WERI-Rb-1 (cell line): Measurements from ENCODE around the gene DLK1.

ENCODE experiments used
- DNase-seq: peaks from one replicate; pipeline ENCODE4 v3.0.0-alpha.2; 2020
- H3K27ac ChIP-seq: fragments of 250-450 bp; sonication (Bioruptor Pico); 2 replicates; pipeline ENCODE4 v1.5.1; 2020; ENCODE audit warnings: mild to moderate bottlenecking, moderate library complexity
- H3K27me3 ChIP-seq: fragments of 250-450 bp; sonication (Bioruptor Pico); 2 replicates; pipeline ENCODE4 v1.5.1; 2021; ENCODE audit warnings: mild to moderate bottlenecking, low read depth, moderate library complexity; ENCODE audit not compliant: insufficient read depth, severe bottlenecking
- H3K36me3 ChIP-seq: fragments of 250-450 bp; sonication (Bioruptor Pico); 2 replicates; pipeline ENCODE4 v1.5.1; 2020; ENCODE audit warnings: mild to moderate bottlenecking, moderate library complexity
- H3K4me3 ChIP-seq: 2 replicates; pipeline ENCODE4 v1.5.1; 2011; ENCODE audit warnings: low read depth, mild to moderate bottlenecking, control low read depth, low read length
- H3K9me3 ChIP-seq: fragments of 250-450 bp; sonication (Bioruptor Pico); 2 replicates; pipeline ENCODE4 v1.5.1; 2021; ENCODE audit warnings: mild to moderate bottlenecking, moderate library complexity; ENCODE audit not compliant: severe bottlenecking
- CTCF ChIP-seq: IDR thresholded peaks from 2 replicates; pipeline ENCODE4 v1.5.1; 2011; ENCODE audit warnings: low read depth, mild to moderate bottlenecking, control low read depth, inconsistent platforms, low read length

DLK1 gene

DNA sequence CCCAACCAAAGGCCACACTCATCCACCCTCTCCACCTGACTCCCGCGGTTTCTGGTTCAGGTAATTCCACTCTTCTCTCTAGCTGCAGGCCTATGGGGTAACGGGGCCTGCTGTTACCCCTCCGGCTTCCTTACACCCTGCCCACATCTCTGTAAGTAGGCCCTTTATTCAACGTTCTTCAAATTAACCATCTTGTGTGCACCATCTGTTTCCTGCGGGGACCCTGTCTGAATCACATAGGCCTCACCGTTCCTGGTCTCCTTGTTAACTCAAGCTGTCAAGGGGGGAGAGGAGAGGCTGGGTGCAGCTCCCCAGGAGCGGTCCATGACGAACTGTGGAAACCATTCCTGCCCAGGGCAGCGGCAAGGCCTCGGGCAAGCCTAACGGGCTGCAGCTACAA lies 9.3 kb upstream of the DLK1 start:
- TF ChIP-seq CTCF, result no peak
- H3K9me3 ChIP-seq, result no peaks in the 10 kb centered on the region
- H3K36me3 ChIP-seq, result no peaks in the 10 kb centered on the region
- H3K27ac ChIP-seq, result no peak overlapping the region
- H3K4me3 ChIP-seq, result no peak overlapping the region
- no peak for DNase-seq
- peaks cover 2% of the 10 kb centered on the region for H3K27me3 ChIP-seq

DNA sequence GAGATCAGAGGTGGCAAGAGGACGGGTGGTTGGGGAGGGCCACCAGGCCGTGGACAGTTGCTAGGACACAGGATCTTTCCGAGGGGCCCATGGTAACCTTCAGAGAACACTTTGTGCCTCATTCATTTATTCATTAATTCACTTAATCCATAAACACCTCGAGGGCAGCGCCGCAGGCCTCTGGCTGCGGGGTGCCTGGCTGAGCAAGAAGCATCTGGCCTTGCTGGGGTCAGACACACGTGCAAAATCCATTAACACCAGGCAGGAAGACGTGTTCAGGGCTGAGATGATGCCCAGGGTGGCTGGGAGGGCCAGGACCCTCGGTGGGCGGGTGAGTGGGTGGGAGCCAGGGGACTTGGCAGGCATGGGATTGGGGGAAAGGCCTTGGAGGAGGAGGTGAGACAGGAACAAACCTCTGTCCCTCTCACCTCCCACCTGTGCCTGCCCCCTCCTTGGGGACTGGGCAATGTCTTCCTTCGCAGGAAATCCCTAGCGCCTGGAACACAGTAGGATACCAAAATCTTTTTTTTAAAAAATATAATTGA lies 6.6 kb upstream of the DLK1 start:
- no peak for TF ChIP-seq CTCF
- H3K36me3 ChIP-seq, result no peaks in the 10 kb centered on the region
- H3K4me3 ChIP-seq, result no peak overlapping the region
- no peaks in the 10 kb centered on the region for H3K9me3 ChIP-seq
- H3K27ac ChIP-seq, result no peak overlapping the region
- no peak for DNase-seq
- peaks cover 2% of the 10 kb centered on the region for H3K27me3 ChIP-seq

GRCh38 chr14:100721568-100721967 lies 5.1 kb upstream of the DLK1 start:
- no peak for DNase-seq
- H3K4me3 ChIP-seq, result no peak overlapping the region
- TF ChIP-seq CTCF, result no peak
- H3K9me3 ChIP-seq, result peaks cover 2% of the 10 kb centered on the region
- H3K27me3 ChIP-seq, result peaks cover 7% of the 10 kb centered on the region
- no peak overlapping the region for H3K27ac ChIP-seq
- H3K36me3 ChIP-seq, result no peaks in the 10 kb centered on the region

- Histone ChIP-seq H3K9me3 (peaks cover 2% of the 10 kb centered on the region), H3K36me3 (no peaks in the 10 kb centered on the region), H3K27ac (no peak overlapping the region), H3K27me3 (peaks cover 12% of the 10 kb centered on the region), H3K4me3 (no peak overlapping the region)
- no peak for TF ChIP-seq CTCF
- DNase-seq, result no peak
These were observed 4.3 kb upstream of the DLK1 start for GRCh38 chr14:100722367-100722766.

DNA sequence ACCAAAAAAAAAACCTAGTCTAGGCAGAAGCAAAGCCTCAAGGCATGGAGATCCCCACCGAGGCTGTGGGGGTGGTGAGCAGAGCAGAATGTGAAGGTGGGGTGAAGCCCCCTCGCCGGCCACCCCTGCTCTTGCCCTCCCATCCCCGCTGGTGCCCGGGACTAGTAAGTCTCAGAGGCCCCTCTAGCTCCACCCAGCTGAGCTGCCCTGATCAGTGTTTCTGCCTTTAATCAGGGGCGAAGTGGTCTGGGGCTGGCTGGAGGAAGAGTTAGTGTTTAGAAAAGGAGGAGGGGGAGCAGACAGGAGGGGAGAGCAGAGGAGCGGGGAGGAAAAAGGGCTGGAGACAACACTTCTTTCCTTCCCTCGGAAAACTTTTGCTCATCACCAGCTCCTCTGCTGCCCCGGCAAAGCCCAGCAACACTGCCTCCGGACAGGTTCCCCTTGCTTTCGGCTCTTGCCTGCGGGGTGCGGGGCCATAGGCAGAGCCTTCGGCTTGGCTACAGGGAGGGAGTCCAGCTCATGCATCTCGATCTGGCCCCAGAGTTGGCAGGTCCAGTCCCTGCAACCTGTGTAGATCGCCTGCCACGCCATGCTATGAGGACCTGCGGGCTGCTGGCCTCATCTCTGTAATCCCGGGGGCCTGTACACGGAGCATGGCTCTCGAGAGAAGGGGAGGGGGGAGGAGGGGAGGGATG lies 3.4 kb upstream of the DLK1 start:
- no peak overlapping the region for H3K27ac ChIP-seq
- H3K4me3 ChIP-seq, result no peak overlapping the region
- DNase-seq, result no peak
- H3K27me3 ChIP-seq, result peaks cover 13% of the 10 kb centered on the region
- H3K36me3 ChIP-seq, result no peaks in the 10 kb centered on the region
- peaks cover 2% of the 10 kb centered on the region for H3K9me3 ChIP-seq
- no peak for TF ChIP-seq CTCF
